A549 treated with CORT108297 at 1 μM for 4 hours (cell line): Measurements from ENCODE around the gene GAB4. TPM values are rescaled to one million over a fixed set of nuclear protein-coding genes. Genes with fewer than 3 reads are reported as not detected.

Experiments
- total RNA-seq: library from RNA; stranded (reverse); fragments of 200-300 nt; extraction: Qiagen RNA extraction; gene quantifications from 5 replicates; pipeline ENCODE4 v1.2.3, GENCODE V29; 2022

The GAB4 gene
- total RNA-seq: not detected in 5 replicates

DNA sequence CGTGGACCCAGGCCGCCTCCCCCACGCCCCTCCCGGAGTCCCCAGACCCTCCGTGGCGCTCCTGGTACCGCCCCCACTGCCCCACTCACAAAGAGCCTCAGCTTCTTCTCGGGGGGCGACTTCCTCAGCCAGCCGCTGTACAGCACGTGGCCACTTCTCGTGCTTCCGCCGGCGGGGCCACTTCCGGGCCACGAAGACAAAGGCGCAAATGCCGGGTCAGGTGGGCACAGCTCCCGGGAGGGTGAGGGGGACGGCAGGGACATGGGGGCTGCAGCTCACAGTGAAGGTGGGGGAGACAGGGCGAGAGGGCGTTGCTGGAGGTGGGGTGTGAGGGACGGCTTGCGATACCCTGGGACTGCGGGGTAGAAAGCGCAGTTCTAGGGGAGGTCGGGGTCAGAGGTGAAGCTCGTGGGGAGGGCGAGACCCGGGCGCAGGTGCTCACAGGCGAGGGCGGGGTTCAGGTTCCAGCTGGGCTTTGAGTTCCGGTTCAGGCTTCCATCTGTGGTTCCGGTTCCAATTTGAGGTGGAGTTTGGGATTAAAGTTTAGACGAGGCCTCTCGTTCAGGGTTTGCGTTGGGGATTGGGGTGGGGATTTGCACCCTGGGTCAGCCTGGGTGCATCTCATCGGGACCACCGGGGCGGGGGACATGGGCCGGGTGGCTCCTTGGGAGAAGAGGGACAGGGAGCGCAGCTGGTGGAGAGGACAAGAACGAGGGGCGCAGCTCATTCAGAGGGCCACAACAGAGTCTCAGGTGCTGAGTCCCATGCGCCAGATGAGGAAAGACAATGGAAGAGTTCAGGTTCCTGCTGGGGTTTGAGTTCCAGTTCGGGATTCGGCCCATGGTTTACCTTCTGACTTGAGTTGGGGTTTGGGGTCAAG is at the start of gene GAB4:
TSS of gene GAB4 (minus strand) at position 371 of the 880 bp plus-strand sequence. CDS start at position 263, 108 bp downstream.

Other genes with a start within 250 kb of the GAB4 start
- gene XKR3, start 182.8 kb downstream of the GAB4 start, total RNA-seq: not detected in 5 replicates
- 4.1 to 7.0 TPM (median 6.6 TPM) in 5 replicates for gene IL17RA, start 76.8 kb upstream of the GAB4 start, total RNA-seq
- 0.05 to 0.16 TPM (median 0.09 TPM) in 5 replicates for gene TMEM121B, start 113.1 kb upstream of the GAB4 start, total RNA-seq
- gene HDHD5, start 151.1 kb upstream of the GAB4 start, total RNA-seq: 32.9 to 44.8 TPM (median 43.0 TPM) in 5 replicates
- not detected in 5 replicates for gene ADA2, start 211.2 kb upstream of the GAB4 start, total RNA-seq